AG04450 (cell line): ENCODE results near the gene TMEM52B. TPM values are rescaled to one million over a fixed set of nuclear protein-coding genes. Genes with fewer than 3 reads are reported as not detected.
A peak's percentile ranks its signal among the peaks of the same experiment; 100 is the strongest.

Experiments used
- CTCF ChIA-PET: fragments of 300-600, 350-600 bp; formaldehyde crosslinking; extraction: SDS; loops from one replicate; lab custom pipeline; 2022; ENCODE audit warnings: antibody characterized with exemption, inconsistent platforms; lab: Charles Lee
- POLR2A ChIA-PET: fragments of 350-600 bp; formaldehyde crosslinking; extraction: SDS; loops from one replicate; lab custom pipeline; 2021; ENCODE audit warnings: antibody characterized with exemption, inconsistent platforms; lab: Yijun Ruan, JAX
- DNase-seq: peaks from one replicate; pipeline ENCODE4 v3.0.0-alpha.2; 2011; ENCODE audit warnings: low read depth, low spot score
- H3K27ac ChIP-seq: one replicate; pipeline ENCODE4 v1.5.1; 2012; ENCODE audit warnings: low read depth, low read length, control low read depth
- H3K27me3 ChIP-seq: one replicate; pipeline ENCODE4 v1.6.0; 2012; ENCODE audit warnings: low read length; ENCODE audit not compliant: control insufficient read depth, insufficient read depth
- H3K4me3 ChIP-seq: 2 replicates; pipeline ENCODE4 v1.5.1; 2011; ENCODE audit warnings: mild to moderate bottlenecking, low read depth, low read length, control low read depth
- H3K9me3 ChIP-seq: 2 replicates; pipeline ENCODE4 v1.5.1; 2012; ENCODE audit warnings: low read length; ENCODE audit not compliant: control insufficient read depth, insufficient read depth
- CTCF ChIP-seq: IDR thresholded peaks from 2 replicates; pipeline ENCODE4 v1.5.1; 2011; ENCODE audit warnings: low read depth, low read length, control low read depth, inconsistent platforms
- polyA plus RNA-seq: library from polyadenylated mRNA; depleted of rRNA; stranded (reverse); fragments of >200 nt; gene quantifications from 2 replicates; pipeline ENCODE4 v1.2.3, GENCODE V29; 2011

TMEM52B gene
- polyA plus RNA-seq, 1 experiment = 8.3 TPM

GRCh38 chr12:10167599-10167998, 11.2 kb upstream of the TMEM52B start:
- TF ChIP-seq CTCF = no peak
- no peak overlapping the region for H3K27ac ChIP-seq
- ChIA-PET POLR2A (interaction anchor here (3.8 kb wide), 1 partner anchor 45 kb away, joined by 24 read pairs; the partner anchor contains the start of gene GABARAPL1), CTCF (interaction anchor here (0.6 to 7.0 kb wide), 2 partner anchors 15 to 22 kb away, joined by 6 to 50 read pairs; no protein-coding TSS in a partner anchor)
- H3K27me3 ChIP-seq = no peaks in the 10 kb centered on the region
- no peaks in the 10 kb centered on the region for H3K9me3 ChIP-seq
- no peak for DNase-seq
- H3K4me3 ChIP-seq = no peak overlapping the region

GRCh38 chr12:10169104-10169503, 9.7 kb upstream of the TMEM52B start:
- peak; percentile 62 for DNase-seq
- no peak overlapping the region; the same call in 1 of the 2 replicates for H3K4me3 ChIP-seq

GRCh38 chr12:10170216-10170615, 8.6 kb upstream of the TMEM52B start:
- TF ChIP-seq CTCF = no peak
- no peaks in the 10 kb centered on the region for H3K9me3 ChIP-seq
- DNase-seq = no peak
- H3K27ac ChIP-seq = no peak overlapping the region
- H3K27me3 ChIP-seq = no peaks in the 10 kb centered on the region
- ChIA-PET CTCF (interaction anchor here (0.6 to 1.9 kb wide), 3 partner anchors 13 to 162 kb away, joined by 3 to 18 read pairs (median 3); no protein-coding TSS in a partner anchor), POLR2A (interaction anchor here (0.6 to 3.8 kb wide), 4 partner anchors 13 to 773 kb away, joined by 3 to 24 read pairs (median 10); partner anchors contain the start of gene GABARAPL1)
- H3K4me3 ChIP-seq = no peak overlapping the region

More at GRCh38 chr12:10169104-10169503, 9.7 kb upstream of the TMEM52B start:
- POLR2A ChIA-PET = interaction anchor here (0.7 to 3.8 kb wide), 3 partner anchors 14 to 44 kb away, joined by 3 to 24 read pairs (median 18); partner anchors contain the start of gene GABARAPL1
- no peaks in the 10 kb centered on the region for H3K27me3 ChIP-seq
- CTCF ChIA-PET = interaction anchor here (0.7 to 1.9 kb wide), 3 partner anchors 15 to 373 kb away, joined by 3 to 18 read pairs (median 5); no protein-coding TSS in a partner anchor
- H3K9me3 ChIP-seq = no peaks in the 10 kb centered on the region
- no peak for TF ChIP-seq CTCF
- H3K27ac ChIP-seq = peak overlapping the region; percentile 34

- no peak for DNase-seq
- ChIA-PET POLR2A (interaction anchor here (1.2 kb wide), 1 partner anchor 12 kb away, joined by 6 read pairs; no protein-coding TSS in a partner anchor), CTCF (interaction anchor here (0.8 to 1.8 kb wide), 5 partner anchors 9 to 162 kb away, joined by 3 to 10 read pairs (median 4); partner anchors contain the start of gene CLEC12B)
- Histone ChIP-seq H3K27ac (no peak within 1 kb of the TSS), H3K9me3 (no peaks in the 10 kb centered on the region), H3K27me3 (no peaks in the 10 kb centered on the region), H3K4me3 (no peak within 1 kb of the TSS)
- no peak for TF ChIP-seq CTCF
Observed at GRCh38 chr12:10171973-10172728, 6.7 kb upstream of the TMEM52B start, which contains the start of gene OLR1. Gene OLR1 (minus strand): TSS chr12:10172132. CDS start chr12:10172077, 55 bp downstream.
